K562 (cell line): ENCODE results near the gene RFNG. TPM values are rescaled to one million over a fixed set of nuclear protein-coding genes. Genes with fewer than 3 reads are reported as not detected.
A peak's percentile ranks its signal among the peaks of the same experiment; 100 is the strongest.

ENCODE experiments used
- DDX20 ChIP-seq: fragments of 450-650 bp; IDR thresholded peaks from 2 replicates; pipeline ENCODE4 v1.6.1; 2016; ENCODE audit warnings: missing genetic modification characterization, low read depth, mild to moderate bottlenecking, missing compliant biosample characterization, moderate library complexity
- FOXJ3 ChIP-seq: sonication (generic); formaldehyde crosslinking; IDR thresholded peaks from 2 replicates; pipeline ENCODE4 v1.4.0; 2020; ENCODE audit warnings: mild to moderate bottlenecking, missing genetic modification reagents
- HOXB6 ChIP-seq: fragments of 250-450 bp; sonication (Bioruptor Pico); IDR thresholded peaks from 2 replicates; pipeline ENCODE4 v1.5.1; 2022; ENCODE audit warnings: mild to moderate bottlenecking, borderline replicate concordance
- ILF3 ChIP-seq: fragments of 450-650 bp; IDR thresholded peaks from 2 replicates; pipeline ENCODE4 v1.6.1; 2018; ENCODE audit warnings: antibody characterized with exemption, mild to moderate bottlenecking, moderate library complexity, borderline replicate concordance
- PATZ1 ChIP-seq: fragments of 250-450 bp; sonication (Bioruptor Pico); IDR thresholded peaks from 2 replicates; pipeline ENCODE4 v1.5.0; 2020; ENCODE audit warnings: mild to moderate bottlenecking, borderline replicate concordance
- SMAD4 ChIP-seq: fragments of 250-450 bp; sonication (Bioruptor Pico); conservative IDR thresholded peaks from 2 replicates; pipeline ENCODE4 v1.8.0; 2021; ENCODE audit warnings: inconsistent platforms, mild to moderate bottlenecking, moderate library complexity
- SOX6 ChIP-seq: fragments of 450-650 bp; IDR thresholded peaks from 2 replicates; pipeline ENCODE4 v1.6.1; 2014; ENCODE audit warnings: mild to moderate bottlenecking
- UBTF ChIP-seq, 2 experiments: IDR thresholded peaks; 2 replicates each; pipeline ENCODE4 v1.6.1; 2012; ENCODE audit warnings: improper control_type of control experiment in 2 of 2, low read depth in 2 of 2, low read length in 2 of 2, borderline replicate concordance in 1 of 2
- YY1 ChIP-seq, 3 experiments: IDR thresholded peaks; 2 replicates each; pipeline ENCODE4 v1.6.1; 2011; ENCODE audit warnings: low read length in 2 of 3, mild to moderate bottlenecking in 2 of 3, moderate library complexity in 2 of 3, borderline replicate concordance in 1 of 3, control low read depth in 1 of 3, low read depth in 1 of 3; ENCODE audit not compliant: insufficient read depth in 3 of 3, insufficient replicate concordance in 2 of 3, control insufficient read depth in 1 of 3, insufficient read length in 1 of 3; ENCODE audit errors: extremely low read depth in 1 of 3
- ZSCAN32 ChIP-seq: fragments of 450-650 bp; formaldehyde crosslinking; IDR thresholded peaks from 2 replicates; pipeline ENCODE4 v1.4.0; 2020; ENCODE audit warnings: mild to moderate bottlenecking, moderate library complexity
- polyA plus RNA-seq, 8 experiments: library from polyadenylated mRNA; depleted of rRNA in 4 of 8; stranded (reverse) in 5 of 8; unstranded in 3 of 8; fragments of >200 nt; fragmentation: Nextera tagmentation in 2 of 8; fragmentation: Illumina TruSeq in 1 of 8; extraction: Ambion mirVana in 2 of 8; extraction: Trizol in 1 of 8; gene quantifications; 2 replicates each; pipeline versions ENCODE4 v1.2.1 to v1.2.3, GENCODE V29; 2011 to 2014; ENCODE audit warnings: inconsistent platforms in 1 of 8, missing spikeins in 1 of 8
- total RNA-seq, 7 experiments: library from RNA; depleted of rRNA in 6 of 7; stranded (reverse); fragments of >200 nt in 6 of 7; fragmentation: Illumina TruSeq in 2 of 7; extraction: Trizol in 2 of 7; gene quantifications; 2 replicates each; pipeline versions ENCODE4 v1.2.1 to v1.2.3, GENCODE V29; 2011 to 2021; ENCODE audit warnings: low replicate concordance in 1 of 7
- TF ChIP-seq, protein P1 (sequence below): sonication (generic); formaldehyde crosslinking; IDR thresholded peaks from 2 replicates; pipeline ENCODE4 v1.8.0; 2022; ENCODE audit warnings: mild to moderate bottlenecking, missing genetic modification reagents

The RFNG gene
- total and polyA plus RNA-seq, 9 of the 15 experiments (the other 6 are each of a cell fraction or from before 2014, with no cell fraction given), result 0.32 to 32.8 (median 9.5) TPM

- no peak for TF ChIP-seq UBTF (IDR thresholded peaks at IDR 0.05; ENCODE audit: borderline replicate concordance in 1 of 2, low read depth in 2 of 2, low read length in 2 of 2)
- TF ChIP-seq SOX6, result no peak
- TF ChIP-seq ZSCAN32 (CRISPR knock-in tag), result no peak
- no peak for TF ChIP-seq PATZ1 (CRISPR knock-in tag)
- TF ChIP-seq ILF3, result peak; percentile 11; the same call in 1 of the 2 replicates
- no peak for TF ChIP-seq FOXJ3
- no peak for TF ChIP-seq DDX20 (tag)
- TF ChIP-seq, protein P1, sequence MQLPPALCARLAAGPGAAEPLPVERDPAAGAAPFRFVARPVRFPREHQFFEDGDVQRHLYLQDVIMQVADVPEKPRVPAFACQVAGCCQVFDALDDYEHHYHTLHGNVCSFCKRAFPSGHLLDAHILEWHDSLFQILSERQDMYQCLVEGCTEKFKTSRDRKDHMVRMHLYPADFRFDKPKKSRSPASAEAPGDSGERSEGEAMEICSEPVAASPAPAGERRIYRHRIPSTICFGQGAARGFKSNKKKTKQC (CRISPR knock-in tag), result no peak
- no peak for TF ChIP-seq HOXB6
- no peak for TF ChIP-seq YY1 (IDR thresholded peaks at IDR 0.05; ENCODE audit: borderline replicate concordance in 1 of 3, control insufficient read depth in 1 of 3, extremely low read depth in 1 of 3, insufficient read depth in 3 of 3, insufficient read length in 1 of 3, insufficient replicate concordance in 2 of 3, low read depth in 1 of 3, low read length in 2 of 3)
- no peak for TF ChIP-seq SMAD4 (CRISPR knock-in tag)
Observed at GRCh38 chr17:82077617-82078358, 26.2 kb upstream of the RFNG start (continued).
